ENCODE results near the gene RHBDF2. TPM values are rescaled to one million over a fixed set of nuclear protein-coding genes. Genes with fewer than 3 reads are reported as not detected.

RHBDF2 gene
- total RNA-seq, 1 donor, result 1.4 TPM

- DNase-seq (ENCODE audit: low read depth), result no peak
- no peak overlapping the region for H3K4me3 ChIP-seq (ENCODE audit: low read depth, low read length)
- TF ChIP-seq CTCF (IDR thresholded peaks at IDR 0.05; ENCODE audit: insufficient read depth, low read length), result no peak
Observed at GRCh38 chr17:76497699-76497978, 3.6 kb downstream of the RHBDF2 start.

- no peak overlapping the region for H3K4me3 ChIP-seq (ENCODE audit: low read depth, low read length)
- no peak for DNase-seq (ENCODE audit: low read depth)
- TF ChIP-seq CTCF (IDR thresholded peaks at IDR 0.05; ENCODE audit: insufficient read depth, low read length), result no peak
Observed at GRCh38 chr17:76496464-76496863, 4.8 kb downstream of the RHBDF2 start.

- TF ChIP-seq CTCF (IDR thresholded peaks at IDR 0.05; ENCODE audit: insufficient read depth, low read length), result no peak
- no peak for DNase-seq (ENCODE audit: low read depth)
- H3K4me3 ChIP-seq (ENCODE audit: low read depth, low read length), result no peak overlapping the region
Observed at GRCh38 chr17:76495663-76496400, 5.4 kb downstream of the RHBDF2 start.

GRCh38 chr17:76493505-76494167 is 7.6 kb downstream of the RHBDF2 start:
- no peak overlapping the region for H3K4me3 ChIP-seq (ENCODE audit: low read depth, low read length)
- DNase-seq (ENCODE audit: low read depth), result no peak

GRCh38 chr17:76492989-76493501 is 8.2 kb downstream of the RHBDF2 start:
- no peak overlapping the region for H3K4me3 ChIP-seq (ENCODE audit: low read depth, low read length)
- DNase-seq (ENCODE audit: low read depth), result peak; percentile 50
- no peak for TF ChIP-seq CTCF (IDR thresholded peaks at IDR 0.05; ENCODE audit: insufficient read depth, low read length)

More at GRCh38 chr17:76493505-76494167, 7.6 kb downstream of the RHBDF2 start:
- no peak for TF ChIP-seq CTCF (IDR thresholded peaks at IDR 0.05; ENCODE audit: insufficient read depth, low read length)

- H3K4me3 ChIP-seq (ENCODE audit: low read depth, low read length), result no peak overlapping the region
- TF ChIP-seq CTCF (IDR thresholded peaks at IDR 0.05; ENCODE audit: insufficient read depth, low read length), result no peak
- no peak for DNase-seq (ENCODE audit: low read depth)
Observed at GRCh38 chr17:76492123-76492988, 8.9 kb downstream of the RHBDF2 start.

Data from fibroblast of the aortic adventitia (primary cell).